Measurements from ENCODE around the gene F3. TPM values are rescaled to one million over a fixed set of nuclear protein-coding genes. Genes with fewer than 3 reads are reported as not detected.

The F3 gene
- total and polyA plus RNA-seq, 9 of the 15 experiments (the other 6 are each of a cell fraction or from before 2014, with no cell fraction given), result 0.24 to 0.28 TPM; not detected in 7

DNA sequence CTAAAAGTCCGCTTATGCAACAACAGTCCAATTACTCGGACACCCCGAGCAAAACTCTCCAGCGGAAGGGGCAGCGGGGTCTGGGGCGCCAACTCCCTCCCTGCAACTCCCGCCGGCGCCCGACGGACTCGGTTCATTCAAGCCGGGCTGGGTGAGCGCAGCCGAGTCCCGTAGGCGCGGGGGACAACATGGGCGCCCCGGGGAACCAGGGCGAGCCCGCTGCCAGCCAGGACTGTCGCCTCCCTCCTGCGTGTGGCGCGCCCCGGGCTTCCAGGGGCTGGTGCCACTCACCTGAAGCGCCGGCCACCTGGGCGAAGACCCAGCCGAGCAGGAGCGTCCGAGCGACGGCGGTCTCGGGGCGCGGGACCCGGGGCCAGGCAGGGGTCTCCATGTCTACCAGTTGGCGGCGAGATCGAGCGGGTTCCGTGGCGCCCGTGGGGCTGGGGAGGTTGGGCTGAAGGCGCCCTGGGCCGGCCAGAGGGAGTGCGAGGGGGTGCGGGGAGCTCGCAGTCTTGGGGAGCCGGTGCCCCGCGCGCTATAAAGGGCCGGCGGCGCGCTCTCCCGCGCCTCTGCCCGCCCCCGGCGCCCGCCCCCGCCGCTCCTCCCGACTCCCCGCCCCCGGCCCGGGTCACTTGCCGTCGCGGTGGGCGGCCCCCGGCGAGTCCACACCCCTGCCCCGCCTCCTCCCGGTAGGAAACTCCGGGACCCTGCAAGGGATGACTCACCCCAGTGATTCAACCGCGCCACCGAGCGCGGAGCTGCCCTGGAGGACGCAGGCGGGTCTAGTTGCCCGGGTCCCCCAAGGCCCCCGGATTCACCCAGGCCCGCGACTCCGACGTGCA, at the start of gene F3 (continued):
- TF ChIP-seq EGR1 (conservative IDR thresholded peaks at IDR 0.05), result 0 out of 2 replicates have a peak, but pooled peaks have one; percentile 51
- no peak for TF ChIP-seq ERF (CRISPR knock-in tag; IDR thresholded peaks at IDR 0.05)
- no peak for TF ChIP-seq KAT7 (CRISPR knock-in tag; IDR thresholded peaks at IDR 0.05; ENCODE audit: borderline replicate concordance)
- no peak for TF ChIP-seq RFX7 (CRISPR knock-in tag; IDR thresholded peaks at IDR 0.05)
- TF ChIP-seq YBX1 (IDR thresholded peaks at IDR 0.05), result no peak
- TF ChIP-seq HDAC2 (IDR thresholded peaks at IDR 0.05), result no peak
- no peak for TF ChIP-seq DACH1 (IDR thresholded peaks at IDR 0.05; ENCODE audit: partially characterized antibody)
- TF ChIP-seq MYC (IDR thresholded peaks at IDR 0.05; ENCODE audit: low read depth, low read length), result no peak
- TF ChIP-seq MYC (CRISPR knock-in tag; IDR thresholded peaks at IDR 0.05; ENCODE audit: borderline replicate concordance, low read depth), result no peak
- TF ChIP-seq, protein P1, sequence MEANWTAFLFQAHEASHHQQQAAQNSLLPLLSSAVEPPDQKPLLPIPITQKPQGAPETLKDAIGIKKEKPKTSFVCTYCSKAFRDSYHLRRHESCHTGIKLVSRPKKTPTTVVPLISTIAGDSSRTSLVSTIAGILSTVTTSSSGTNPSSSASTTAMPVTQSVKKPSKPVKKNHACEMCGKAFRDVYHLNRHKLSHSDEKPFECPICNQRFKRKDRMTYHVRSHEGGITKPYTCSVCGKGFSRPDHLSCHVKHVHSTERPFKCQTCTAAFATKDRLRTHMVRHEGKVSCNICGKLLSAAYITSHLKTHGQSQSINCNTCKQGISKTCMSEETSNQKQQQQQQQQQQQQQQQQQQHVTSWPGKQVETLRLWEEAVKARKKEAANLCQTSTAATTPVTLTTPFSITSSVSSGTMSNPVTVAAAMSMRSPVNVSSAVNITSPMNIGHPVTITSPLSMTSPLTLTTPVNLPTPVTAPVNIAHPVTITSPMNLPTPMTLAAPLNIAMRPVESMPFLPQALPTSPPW (CRISPR knock-in tag; IDR thresholded peaks at IDR 0.05), result peak; percentile 59
- TF ChIP-seq PTTG1 (tag; IDR thresholded peaks at IDR 0.05; ENCODE audit: low read depth), result no peak
- TF ChIP-seq FOS (IDR thresholded peaks at IDR 0.05; ENCODE audit: extremely low read depth, insufficient read length), result peak; percentile 31
- TF ChIP-seq FOXK1 (CRISPR knock-in tag; IDR thresholded peaks at IDR 0.05; ENCODE audit: borderline replicate concordance), result no peak
- TF ChIP-seq ILK (tag; IDR thresholded peaks at IDR 0.05; ENCODE audit: borderline replicate concordance, low read depth), result no peak
- TF ChIP-seq, protein P2, sequence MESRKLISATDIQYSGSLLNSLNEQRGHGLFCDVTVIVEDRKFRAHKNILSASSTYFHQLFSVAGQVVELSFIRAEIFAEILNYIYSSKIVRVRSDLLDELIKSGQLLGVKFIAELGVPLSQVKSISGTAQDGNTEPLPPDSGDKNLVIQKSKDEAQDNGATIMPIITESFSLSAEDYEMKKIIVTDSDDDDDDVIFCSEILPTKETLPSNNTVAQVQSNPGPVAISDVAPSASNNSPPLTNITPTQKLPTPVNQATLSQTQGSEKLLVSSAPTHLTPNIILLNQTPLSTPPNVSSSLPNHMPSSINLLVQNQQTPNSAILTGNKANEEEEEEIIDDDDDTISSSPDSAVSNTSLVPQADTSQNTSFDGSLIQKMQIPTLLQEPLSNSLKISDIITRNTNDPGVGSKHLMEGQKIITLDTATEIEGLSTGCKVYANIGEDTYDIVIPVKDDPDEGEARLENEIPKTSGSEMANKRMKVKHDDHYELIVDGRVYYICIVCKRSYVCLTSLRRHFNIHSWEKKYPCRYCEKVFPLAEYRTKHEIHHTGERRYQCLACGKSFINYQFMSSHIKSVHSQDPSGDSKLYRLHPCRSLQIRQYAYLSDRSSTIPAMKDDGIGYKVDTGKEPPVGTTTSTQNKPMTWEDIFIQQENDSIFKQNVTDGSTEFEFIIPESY (CRISPR knock-in tag; IDR thresholded peaks at IDR 0.05), result peak; percentile 62
- TF ChIP-seq THRAP3 (IDR thresholded peaks at IDR 0.05; ENCODE audit: borderline replicate concordance), result no peak
- TF ChIP-seq JUND (IDR thresholded peaks at IDR 0.05; ENCODE audit: borderline replicate concordance, low read depth, low read length), result peak; percentile 92
- TF ChIP-seq JUND (tag; IDR thresholded peaks at IDR 0.05; ENCODE audit: borderline replicate concordance, low read depth, low read length), result peak; percentile 87; the same call in 1 of the 3 replicates
- no peak for TF ChIP-seq ZNF699 (CRISPR knock-in tag; IDR thresholded peaks at IDR 0.05; ENCODE audit: insufficient replicate concordance)
- TF ChIP-seq ARID1B (IDR thresholded peaks at IDR 0.05), result peak; percentile 50
- TF ChIP-seq HSF4 (CRISPR knock-in tag; IDR thresholded peaks at IDR 0.05; ENCODE audit: borderline replicate concordance), result no peak
- no peak for TF ChIP-seq ZNF778 (CRISPR knock-in tag; IDR thresholded peaks at IDR 0.05)

Measured in K562 (cell line).